IMR-90 (cell line): ENCODE results near the gene ZNF775. TPM values are rescaled to one million over a fixed set of nuclear protein-coding genes. Genes with fewer than 3 reads are reported as not detected.

Experiments
- ATAC-seq: fragments of 200-7000 bp; cut with Tn5 transposase; 2 replicates; pipeline ENCODE4 v1.9.1; 2020; ENCODE audit warnings: low read depth, mild to moderate bottlenecking, moderate library complexity
- BruUV-seq: library from RNA; stranded (reverse); fragments of 400-500 nt; replicated peaks from 2 replicates; lab custom pipeline; 2021; lab: Mats Ljungman, UMichigan
- CTCF ChIA-PET: fragments of 300-600 bp; formaldehyde crosslinking; extraction: SDS; loops from one replicate; lab custom pipeline; 2021; ENCODE audit warnings: antibody characterized with exemption; lab: Yijun Ruan, JAX
- POLR2A ChIA-PET: fragments of 300-600 bp; sonication (Branson Sonifier 250); formaldehyde crosslinking; loops from one replicate; lab custom pipeline; 2022; ENCODE audit warnings: antibody characterized with exemption; ENCODE audit not compliant: unreplicated experiment; lab: Charles Lee
- DNase-seq: peaks from one replicate; pipeline ENCODE4 v3.0.0; 2013
- H2AFZ ChIP-seq: replicated peaks from 2 replicates; pipeline ENCODE3; 2013; ENCODE audit warnings: low read length, mild to moderate bottlenecking; ENCODE audit not compliant: poor library complexity
- H2AK5ac ChIP-seq: 2 replicates; pipeline ENCODE4 v1.6.1; 2013; ENCODE audit warnings: low read depth, low read length, inconsistent platforms
- H2AK9ac ChIP-seq: replicated peaks from 2 replicates; pipeline ENCODE3; 2013; ENCODE audit warnings: mild to moderate bottlenecking, low read depth, low read length, moderate library complexity; ENCODE audit not compliant: poor library complexity
- H2BK120ac ChIP-seq: 2 replicates; pipeline ENCODE4 v1.6.1; 2013; ENCODE audit warnings: low read depth, low read length, inconsistent platforms
- H2BK15ac ChIP-seq: 3 replicates; pipeline ENCODE4 v1.6.1; 2013; ENCODE audit warnings: low read depth, low read length, inconsistent platforms
- H2BK20ac ChIP-seq: 2 replicates; pipeline ENCODE4 v1.6.1; 2013; ENCODE audit warnings: low read depth, mild to moderate bottlenecking, inconsistent platforms, low read length, moderate library complexity
- H2BK5ac ChIP-seq: 2 replicates; pipeline ENCODE4 v1.6.1; 2013; ENCODE audit warnings: mild to moderate bottlenecking, low read depth, low read length, inconsistent platforms; ENCODE audit not compliant: poor library complexity, severe bottlenecking
- H3K14ac ChIP-seq: replicated peaks from 2 replicates; pipeline ENCODE4 v1.6.1; 2013; ENCODE audit warnings: low read depth, low read length, inconsistent platforms
- H3K18ac ChIP-seq: 2 replicates; pipeline ENCODE4 v1.6.1; 2013; ENCODE audit warnings: low read depth, low read length, control low read depth
- H3K23ac ChIP-seq: 2 replicates; pipeline ENCODE4 v1.6.1; 2013; ENCODE audit warnings: low read depth, low read length, inconsistent platforms
- H3K27ac ChIP-seq: 2 replicates; pipeline ENCODE4 v1.5.1; 2013; ENCODE audit warnings: mild to moderate bottlenecking, control low read depth, low read length; ENCODE audit not compliant: insufficient read depth
- H3K27me3 ChIP-seq: 2 replicates; pipeline ENCODE4 v1.6.1; 2013; ENCODE audit warnings: low read length; ENCODE audit not compliant: control insufficient read depth, insufficient read depth
- H3K36me3 ChIP-seq: 2 replicates; pipeline ENCODE4 v1.6.1; 2013; ENCODE audit warnings: low read length, mixed read lengths; ENCODE audit not compliant: control insufficient read depth, insufficient read depth
- H3K4ac ChIP-seq: 2 replicates; pipeline ENCODE4 v1.6.1; 2013; ENCODE audit warnings: low read depth, low read length, inconsistent platforms
- H3K4me1 ChIP-seq: 2 replicates; pipeline ENCODE4 v1.6.1; 2013; ENCODE audit warnings: low read length, mixed read lengths; ENCODE audit not compliant: control insufficient read depth, insufficient read depth
- H3K4me2 ChIP-seq: 2 replicates; pipeline ENCODE4 v1.6.1; 2013; ENCODE audit warnings: low read depth, mild to moderate bottlenecking, control low read depth, low read length, moderate library complexity
- H3K4me3 ChIP-seq: 2 replicates; pipeline ENCODE4 v1.5.1; 2013; ENCODE audit warnings: low read depth, mild to moderate bottlenecking, control low read depth, low read length, moderate library complexity; ENCODE audit not compliant: insufficient read depth
- H3K56ac ChIP-seq: 2 replicates; pipeline ENCODE4 v1.6.1; 2013; ENCODE audit warnings: low read length, inconsistent platforms; ENCODE audit not compliant: insufficient read depth; ENCODE audit errors: extremely low read depth
- H3K79me1 ChIP-seq, 2 experiments: 2 replicates each; pipeline ENCODE4 v1.6.1; 2013; ENCODE audit warnings: low read length in 2 of 2, inconsistent platforms in 1 of 2, low read depth in 1 of 2
- H3K9ac ChIP-seq: 2 replicates; pipeline ENCODE4 v1.6.1; 2013; ENCODE audit warnings: low read depth, low read length, control low read depth
- H3K9me1 ChIP-seq: 2 replicates; pipeline ENCODE4 v1.6.1; 2013; ENCODE audit warnings: low read length, inconsistent platforms; ENCODE audit not compliant: insufficient read depth
- H3K9me3 ChIP-seq: 2 replicates; pipeline ENCODE4 v1.6.1; 2013; ENCODE audit warnings: low read length; ENCODE audit not compliant: control insufficient read depth, insufficient read depth
- H4K20me1 ChIP-seq: 2 replicates; pipeline ENCODE4 v1.6.1; 2013; ENCODE audit warnings: low read length, inconsistent platforms; ENCODE audit not compliant: insufficient read depth
- H4K5ac ChIP-seq: 2 replicates; pipeline ENCODE4 v1.6.1; 2013; ENCODE audit warnings: mild to moderate bottlenecking, low read depth, low read length, control low read depth
- H4K8ac ChIP-seq, 2 experiments: 2 replicates each; pipeline ENCODE4 v1.6.1; 2013; ENCODE audit warnings: low read depth in 2 of 2, low read length in 2 of 2, control low read depth in 1 of 2, inconsistent platforms in 1 of 2
- H4K91ac ChIP-seq: 2 replicates; pipeline ENCODE4 v1.6.1; 2013; ENCODE audit warnings: low read depth, low read length, inconsistent platforms; ENCODE audit not compliant: insufficient read depth
- BHLHE40 ChIP-seq: fragments of 150-350 bp; IDR thresholded peaks from 2 replicates; pipeline ENCODE4 v1.6.1; 2016; ENCODE audit warnings: mild to moderate bottlenecking, low read depth, low read length
- CEBPB ChIP-seq: IDR thresholded peaks from 2 replicates; pipeline ENCODE4 v1.6.1; 2012; ENCODE audit warnings: low read depth, low read length, improper control_type of control experiment
- CHD1 ChIP-seq: IDR thresholded peaks from 2 replicates; pipeline ENCODE4 v1.6.1; 2012; ENCODE audit warnings: low read depth, low read length, improper control_type of control experiment
- CTCF ChIP-seq: conservative IDR thresholded peaks from 2 replicates; pipeline ENCODE4 v1.5.1; 2012; ENCODE audit warnings: mild to moderate bottlenecking, low read depth, low read length, improper control_type of control experiment
- ELK1 ChIP-seq: fragments of 150-350 bp; IDR thresholded peaks from 2 replicates; pipeline ENCODE4 v1.6.1; 2016; ENCODE audit warnings: low read depth, mild to moderate bottlenecking, low read length, moderate library complexity, borderline replicate concordance
- FOS ChIP-seq: fragments of 150-350 bp; IDR thresholded peaks from 2 replicates; pipeline ENCODE4 v1.6.1; 2016; ENCODE audit warnings: low read depth, low read length
- MAFK ChIP-seq: IDR thresholded peaks from 2 replicates; pipeline ENCODE4 v1.6.1; 2012; ENCODE audit warnings: low read depth, low read length, improper control_type of control experiment
- MAZ ChIP-seq: IDR thresholded peaks from 2 replicates; pipeline ENCODE4 v1.6.1; 2012; ENCODE audit warnings: low read depth, mild to moderate bottlenecking, low read length, improper control_type of control experiment, moderate library complexity, borderline replicate concordance
- MXI1 ChIP-seq: IDR thresholded peaks from 2 replicates; pipeline ENCODE4 v1.6.1; 2012; ENCODE audit warnings: low read depth, mild to moderate bottlenecking, low read length, moderate library complexity, borderline replicate concordance
- NFE2L2 ChIP-seq: fragments of 150-350 bp; IDR thresholded peaks from 2 replicates; pipeline ENCODE4 v1.6.1; 2016; ENCODE audit warnings: low read depth, mild to moderate bottlenecking, low read length
- POLR2A ChIP-seq: IDR thresholded peaks from 2 replicates; pipeline ENCODE4 v1.6.1; 2012; ENCODE audit warnings: mild to moderate bottlenecking, low read depth, low read length
- RAD21 ChIP-seq: IDR thresholded peaks from 2 replicates; pipeline ENCODE4 v1.6.1; 2012; ENCODE audit warnings: low read length, improper control_type of control experiment
- RCOR1 ChIP-seq: IDR thresholded peaks from 2 replicates; pipeline ENCODE4 v1.6.1; 2012; ENCODE audit warnings: mild to moderate bottlenecking, low read length, improper control_type of control experiment; ENCODE audit not compliant: insufficient replicate concordance
- RFX5 ChIP-seq: IDR thresholded peaks from 2 replicates; pipeline ENCODE4 v1.8.0; 2012; ENCODE audit warnings: low read depth, mild to moderate bottlenecking, low read length, moderate library complexity
- SMC3 ChIP-seq: fragments of 150-350 bp; IDR thresholded peaks from 2 replicates; pipeline ENCODE4 v1.6.1; 2016; ENCODE audit warnings: low read depth, mild to moderate bottlenecking, antibody characterized with exemption, low read length, moderate library complexity
- USF2 ChIP-seq: fragments of 150-350 bp; IDR thresholded peaks from 2 replicates; pipeline ENCODE4 v1.6.1; 2017; ENCODE audit warnings: mild to moderate bottlenecking, antibody characterized with exemption, low read length, low read depth
- WGBS, 2 experiments: methylation state at CpG; one replicate each; pipeline versions ENCODE4 v1.1.5 to v1.1.7; 2013; ENCODE audit warnings: missing lambda C conversion rate in 2 of 2; ENCODE audit not compliant: insufficient read length in 1 of 2; ENCODE audit errors: extremely low coverage in 2 of 2; 5-methylcytosine and 5-hydroxymethylcytosine counted together
- dilution Hi-C: fragments of 300-500 bp; cut with HindIII; formaldehyde crosslinking; loops from one replicate; pipeline ENCODE4 v1.14.3; 2018; ENCODE audit warnings: low sequenced_read_pairs; ENCODE audit not compliant: unreplicated experiment
- in situ Hi-C: fragments of 300-500 bp; cut with MboI; formaldehyde crosslinking; loops from 3 replicates; pipeline ENCODE4 v1.14.3; 2019; ENCODE audit warnings: low sequenced_read_pairs, inconsistent platforms, mixed read lengths
- intact Hi-C: fragments of 100-400 bp; cut with micrococcal nuclease; formaldehyde crosslinking; loops from 2 replicates; pipeline ENCODE4 v1.10.0; 2022
- polyA plus RNA-seq, 3 experiments: library from polyadenylated mRNA; depleted of rRNA; stranded (reverse); fragments of >200 nt; gene quantifications; 2 replicates each; pipeline ENCODE4 v1.2.3, GENCODE V29; 2012; ENCODE audit warnings: low replicate concordance in 1 of 3
- total RNA-seq: library from RNA; depleted of rRNA; stranded (reverse); fragments of >200 nt; gene quantifications from 2 replicates; pipeline ENCODE4 v1.2.3, GENCODE V29; 2012

The ZNF775 gene
- total and polyA plus RNA-seq, 2 of the 4 experiments (the other 2 are of a cell fraction): 1.4 to 2.6 TPM

- in situ Hi-C loops: no loop called here
- H3K27ac ChIP-seq: no peak overlapping the region
- no peak overlapping the region for H3K14ac ChIP-seq
- H3K79me1 ChIP-seq: peaks cover 33 to 51% of the 10 kb centered on the region in 2 experiments
- no peak for TF ChIP-seq MAFK
- no peak for TF ChIP-seq NFE2L2
- TF ChIP-seq SMC3: no peak
- no peak for TF ChIP-seq USF2
- TF ChIP-seq RFX5: no peak
- no peak for TF ChIP-seq BHLHE40
- no peak for TF ChIP-seq ELK1
- TF ChIP-seq FOS: no peak
- no peak for TF ChIP-seq CTCF
- TF ChIP-seq MAZ: no peak
- TF ChIP-seq POLR2A: no peak
- no peak for TF ChIP-seq RCOR1
- TF ChIP-seq CEBPB: no peak
- no peak for TF ChIP-seq RAD21
- TF ChIP-seq CHD1: no peak
- TF ChIP-seq MXI1: no peak
- intact Hi-C loops: no loop called here
- no peak overlapping the region for H2BK5ac ChIP-seq
- POLR2A ChIA-PET: no interaction called here
- no peak overlapping the region for H2AK9ac ChIP-seq
- H4K20me1 ChIP-seq: peaks cover 3% of the 10 kb centered on the region; the same call in 1 of the 2 replicates
- no peaks in the 10 kb centered on the region for H3K9me3 ChIP-seq
- H2BK120ac ChIP-seq: no peak overlapping the region
- H2AFZ ChIP-seq: no peak overlapping the region
- H3K9me1 ChIP-seq: peaks cover 12% of the 10 kb centered on the region; the same call in 1 of the 2 replicates
- H3K27me3 ChIP-seq: no peaks in the 10 kb centered on the region
- H3K4me1 ChIP-seq: peaks cover 8% of the 10 kb centered on the region
- ATAC-seq (no peak), DNase-seq (no peak)
- H2BK15ac ChIP-seq: no peak overlapping the region
- no peak overlapping the region for H3K56ac ChIP-seq
- H4K8ac ChIP-seq: no peak overlapping the region
- no peak overlapping the region for H2AK5ac ChIP-seq
- dilution Hi-C loops: no loop called here
- H3K23ac ChIP-seq: no peak overlapping the region
- H3K36me3 ChIP-seq: peaks cover 22% of the 10 kb centered on the region
- no peak overlapping the region for H4K5ac ChIP-seq
- BruUV-seq: no TSS peak
- WGBS, 2 experiments: no CpG with 5 or more reads among the region's 3 CpGs
- CTCF ChIA-PET: interaction anchor here (1.5 kb wide), 1 partner anchor 37 kb away, joined by 4 read pairs; no protein-coding TSS in a partner anchor
- no peak overlapping the region for H3K4me3 ChIP-seq
- no peak overlapping the region for H2BK20ac ChIP-seq
- H3K9ac ChIP-seq: no peak overlapping the region
- H4K91ac ChIP-seq: no peak overlapping the region
- no peak overlapping the region for H3K4me2 ChIP-seq
- H3K18ac ChIP-seq: no peak overlapping the region
- no peak overlapping the region for H3K4ac ChIP-seq
Measured at GRCh38 chr7:150377196-150377595, 1.9 kb upstream of the ZNF775 start.
